Endothelial cell of umbilical vein (primary cell): ENCODE data around the gene STX11. TPM values are rescaled to one million over a fixed set of nuclear protein-coding genes. Genes with fewer than 3 reads are reported as not detected.

Experiments used
- BruUV-seq: library from RNA; stranded (reverse); fragments of 400-500 nt; replicated peaks from 2 replicates; lab custom pipeline; 2021; lab: Mats Ljungman, UMichigan
- CTCF ChIA-PET: fragments of 300-600, 350-600 bp; sonication (Branson Sonifier 250); formaldehyde crosslinking; loops from one replicate; lab custom pipeline; 2021; ENCODE audit warnings: antibody characterized with exemption, inconsistent platforms; lab: Charles Lee
- POLR2A ChIA-PET: fragments of 300-600, 350-600 bp; sonication (Branson Sonifier 250); formaldehyde crosslinking; loops from one replicate; lab custom pipeline; 2021; ENCODE audit warnings: antibody characterized with exemption, inconsistent platforms; lab: Charles Lee
- DNase-seq: peaks from one replicate; pipeline ENCODE4 v3.0.0-alpha.2; 2011; ENCODE audit warnings: low read depth, low spot score
- FAIRE-seq: peaks from 2 replicates; lab custom pipeline; 2011; peaks lifted over from hg19 to GRCh38; lab: Jason Lieb, UNC
- H2AFZ ChIP-seq: 2 replicates; pipeline ENCODE4 v1.6.0; 2012; ENCODE audit warnings: low read depth, low read length, control low read depth, inconsistent platforms
- H3K27ac ChIP-seq: 2 replicates; pipeline ENCODE4 v1.5.1; 2011; ENCODE audit warnings: low read depth, mild to moderate bottlenecking, control low read depth, low read length, moderate library complexity; ENCODE audit not compliant: insufficient read depth
- H3K27me3 ChIP-seq, 2 experiments: 2 replicates each; pipeline versions ENCODE4 v1.6.0 to v1.6.1; 2011; ENCODE audit warnings: low read length in 2 of 2, mixed read lengths in 1 of 2; ENCODE audit not compliant: control insufficient read depth in 2 of 2, insufficient read depth in 2 of 2
- H3K36me3 ChIP-seq, 2 experiments: 2 replicates in 1 of 2; 3 replicates in 1 of 2; pipeline ENCODE4 v1.5.1; 2011; ENCODE audit warnings: low read length in 2 of 2, mild to moderate bottlenecking in 1 of 2, moderate library complexity in 1 of 2; ENCODE audit not compliant: control insufficient read depth in 2 of 2, insufficient read depth in 2 of 2; ENCODE audit errors: extremely low read depth in 1 of 2
- H3K4me1 ChIP-seq: 3 replicates; pipeline ENCODE4 v1.5.1; 2011; ENCODE audit warnings: mild to moderate bottlenecking, low read length; ENCODE audit not compliant: control insufficient read depth, insufficient read depth; ENCODE audit errors: extremely low read depth
- H3K4me2 ChIP-seq: 2 replicates; pipeline ENCODE4 v1.6.1; 2011; ENCODE audit warnings: low read length, control low read depth, mixed read lengths; ENCODE audit not compliant: insufficient read depth
- H3K4me3 ChIP-seq, 3 experiments: fragments of 200-600 bp in 1 of 3; sonication (generic), shearing (Covaris generic) in 1 of 3; replicated peaks in 1 of 3; 2 replicates each; pipeline ENCODE4 v1.5.1; 2011 to 2016; ENCODE audit warnings: control low read depth in 3 of 3, low read length in 3 of 3, mild to moderate bottlenecking in 2 of 3, inconsistent platforms in 1 of 3, low read depth in 1 of 3, moderate library complexity in 1 of 3; ENCODE audit not compliant: insufficient read depth in 1 of 3
- H3K79me2 ChIP-seq: 2 replicates; pipeline ENCODE4 v1.6.0; 2012; ENCODE audit warnings: low read length, inconsistent platforms; ENCODE audit not compliant: control insufficient read depth, insufficient read depth
- H3K9ac ChIP-seq: replicated peaks from 2 replicates; pipeline ENCODE3; 2011; ENCODE audit warnings: low read length, control low read depth; ENCODE audit not compliant: insufficient read depth; ENCODE audit errors: extremely low read depth
- H3K9me1 ChIP-seq: replicated peaks from 3 replicates; pipeline ENCODE4 v1.6.0; 2011; ENCODE audit warnings: mild to moderate bottlenecking, low read length; ENCODE audit not compliant: control insufficient read depth, insufficient read depth; ENCODE audit errors: extremely low read depth
- H3K9me3 ChIP-seq: replicated peaks from 2 replicates; pipeline ENCODE4 v1.5.1; 2012; ENCODE audit warnings: low read length, inconsistent platforms; ENCODE audit not compliant: control insufficient read depth, insufficient read depth
- H4K20me1 ChIP-seq: replicated peaks from 2 replicates; pipeline ENCODE3; 2011; ENCODE audit warnings: mild to moderate bottlenecking, low read length; ENCODE audit not compliant: control insufficient read depth, insufficient read depth; ENCODE audit errors: extremely low read depth
- EZH2 ChIP-seq: IDR thresholded peaks from 2 replicates; pipeline ENCODE4 v1.6.1; 2012; ENCODE audit warnings: borderline replicate concordance, low read depth, mild to moderate bottlenecking, moderate library complexity, low read length, inconsistent platforms; ENCODE audit not compliant: severe bottlenecking
- FOS ChIP-seq: IDR thresholded peaks from 2 replicates; pipeline ENCODE4 v1.6.1; 2011; ENCODE audit warnings: mild to moderate bottlenecking, low read length, moderate library complexity, borderline replicate concordance; ENCODE audit not compliant: insufficient read depth
- GATA2 ChIP-seq: IDR thresholded peaks from 2 replicates; pipeline ENCODE4 v1.7.0; 2011; ENCODE audit warnings: low read depth, mild to moderate bottlenecking, moderate library complexity, mixed read lengths, low read length; ENCODE audit not compliant: insufficient read length, insufficient read depth
- JUN ChIP-seq: IDR thresholded peaks from 2 replicates; pipeline ENCODE4 v1.6.1; 2011; ENCODE audit warnings: borderline replicate concordance, low read depth; ENCODE audit not compliant: insufficient read length, insufficient read depth
- MYC ChIP-seq: IDR thresholded peaks from one replicate; pipeline ENCODE4 v1.6.1; 2011; ENCODE audit warnings: mild to moderate bottlenecking, low read depth, low read length
- POLR2A ChIP-seq: IDR thresholded peaks from 2 replicates; pipeline ENCODE4 v1.6.1; 2012; ENCODE audit warnings: low read depth, mild to moderate bottlenecking, control low read depth, low read length
- POLR2AphosphoS5 ChIP-seq: IDR thresholded peaks from 2 replicates; pipeline ENCODE4 v1.6.1; 2012; ENCODE audit warnings: low read depth, mild to moderate bottlenecking, control low read depth, low read length, moderate library complexity; ENCODE audit not compliant: insufficient read depth
- dilution Hi-C: fragments of 300-500 bp; cut with MboI; formaldehyde crosslinking; loops from one replicate; pipeline ENCODE4 v1.15.0; 2019; ENCODE audit warnings: low sequenced_read_pairs; ENCODE audit not compliant: extremely low pct_ligation_motif_present
- intact Hi-C: fragments of 100-400 bp; cut with micrococcal nuclease; formaldehyde crosslinking; loops from one replicate; pipeline ENCODE4 v1.10.0; 2022
- polyA plus RNA-seq, 4 experiments: library from polyadenylated mRNA; depleted of rRNA in 3 of 4; stranded (reverse) in 3 of 4; unstranded in 1 of 4; fragments of >200 nt; gene quantifications; 2 replicates each; pipeline versions ENCODE4 v1.2.1 to v1.2.3, GENCODE V29; 2011 to 2012; ENCODE audit warnings: missing spikeins in 1 of 4
- total RNA-seq: library from RNA; stranded (reverse); gene quantifications from 2 replicates; pipeline ENCODE4 v1.2.3, GENCODE V29; 2021
- TF ChIP-seq, protein P1 (sequence below): IDR thresholded peaks from 2 replicates; pipeline ENCODE4 v1.6.1; 2011; ENCODE audit not compliant: insufficient read depth, insufficient read length
- TF ChIP-seq, protein P2 (sequence below), 2 donors: IDR thresholded peaks; 1 replicate in 1 of 2; 2 replicates in 1 of 2; pipeline ENCODE4 v1.5.1; 2011; ENCODE audit warnings: low read length in 2 of 2, mild to moderate bottlenecking in 2 of 2, moderate library complexity in 2 of 2, control low read depth in 1 of 2, inconsistent platforms in 1 of 2, low read depth in 1 of 2; ENCODE audit not compliant: insufficient read depth in 1 of 2; ENCODE audit errors: extremely low read depth in 1 of 2

The STX11 gene
- total and polyA plus RNA-seq, 2 donors (not counting 3 experiments of a cell fraction or from before 2014, with no cell fraction given): 4.7 to 8.9 TPM

DNA sequence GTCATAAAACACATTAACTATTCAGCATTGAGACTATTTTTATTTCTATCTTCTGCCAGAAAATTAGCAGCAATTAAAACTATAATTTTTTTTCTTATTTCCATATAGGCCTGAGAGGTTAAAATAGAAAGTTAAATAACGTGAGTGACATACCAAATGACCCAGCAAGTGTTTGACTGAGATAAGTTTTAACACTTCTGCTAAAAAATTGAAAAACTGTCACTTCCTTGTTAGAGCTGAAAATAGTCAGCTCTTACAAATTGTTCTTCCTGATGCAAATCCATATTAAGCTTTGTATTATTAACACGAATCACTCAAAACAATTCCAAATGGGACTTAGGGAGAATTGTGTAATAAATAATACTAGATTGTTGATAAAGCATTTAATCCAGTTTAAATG, 26.5 kb upstream of the STX11 start:
- H3K9me1 ChIP-seq: no peaks in the 10 kb centered on the region
- H3K36me3 ChIP-seq: no peaks in the 10 kb centered on the region
- intact Hi-C loops (no loop called here), dilution Hi-C loops (no loop called here)
- H3K27me3 ChIP-seq: no peaks in the 10 kb centered on the region
- H2AFZ ChIP-seq: no peak overlapping the region
- no peak overlapping the region for H3K4me2 ChIP-seq
- H3K27ac ChIP-seq: no peak overlapping the region
- H3K9me3 ChIP-seq: no peaks in the 10 kb centered on the region
- DNase-seq (no peak), FAIRE-seq (peak; percentile 21)
- POLR2A ChIA-PET: interaction anchor here (0.6 kb wide), 1 partner anchor 781 kb away, joined by 3 read pairs; no protein-coding TSS in a partner anchor
- H3K4me1 ChIP-seq: no peaks in the 10 kb centered on the region
- H3K4me3 ChIP-seq: no peak overlapping the region
- TF ChIP-seq MYC: no peak
- TF ChIP-seq POLR2A: no peak
- TF ChIP-seq JUN: no peak
- no peak for TF ChIP-seq POLR2AphosphoS5
- no peak for TF ChIP-seq FOS
- TF ChIP-seq, protein P1, sequence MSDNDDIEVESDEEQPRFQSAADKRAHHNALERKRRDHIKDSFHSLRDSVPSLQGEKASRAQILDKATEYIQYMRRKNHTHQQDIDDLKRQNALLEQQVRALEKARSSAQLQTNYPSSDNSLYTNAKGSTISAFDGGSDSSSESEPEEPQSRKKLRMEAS: no peak
- TF ChIP-seq, protein P2, sequence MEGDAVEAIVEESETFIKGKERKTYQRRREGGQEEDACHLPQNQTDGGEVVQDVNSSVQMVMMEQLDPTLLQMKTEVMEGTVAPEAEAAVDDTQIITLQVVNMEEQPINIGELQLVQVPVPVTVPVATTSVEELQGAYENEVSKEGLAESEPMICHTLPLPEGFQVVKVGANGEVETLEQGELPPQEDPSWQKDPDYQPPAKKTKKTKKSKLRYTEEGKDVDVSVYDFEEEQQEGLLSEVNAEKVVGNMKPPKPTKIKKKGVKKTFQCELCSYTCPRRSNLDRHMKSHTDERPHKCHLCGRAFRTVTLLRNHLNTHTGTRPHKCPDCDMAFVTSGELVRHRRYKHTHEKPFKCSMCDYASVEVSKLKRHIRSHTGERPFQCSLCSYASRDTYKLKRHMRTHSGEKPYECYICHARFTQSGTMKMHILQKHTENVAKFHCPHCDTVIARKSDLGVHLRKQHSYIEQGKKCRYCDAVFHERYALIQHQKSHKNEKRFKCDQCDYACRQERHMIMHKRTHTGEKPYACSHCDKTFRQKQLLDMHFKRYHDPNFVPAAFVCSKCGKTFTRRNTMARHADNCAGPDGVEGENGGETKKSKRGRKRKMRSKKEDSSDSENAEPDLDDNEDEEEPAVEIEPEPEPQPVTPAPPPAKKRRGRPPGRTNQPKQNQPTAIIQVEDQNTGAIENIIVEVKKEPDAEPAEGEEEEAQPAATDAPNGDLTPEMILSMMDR (IDR thresholded peaks at IDR 0.05; ENCODE audit: extremely low read depth in 1 of 2, insufficient read depth in 1 of 2, low read depth in 1 of 2, low read length in 2 of 2): no peak
- no peak for TF ChIP-seq EZH2
- no peak for TF ChIP-seq GATA2
- no peak overlapping the region for H3K9ac ChIP-seq
- BruUV-seq: no TSS peak
- no peaks in the 10 kb centered on the region for H3K79me2 ChIP-seq
- no peaks in the 10 kb centered on the region for H4K20me1 ChIP-seq
- CTCF ChIA-PET: interaction anchor here (0.6 to 1.6 kb wide), 8 partner anchors 19 to 145 kb away, joined by 3 to 13 read pairs (median 4); no protein-coding TSS in a partner anchor
